ENCODE results near the gene STK26. TPM values are rescaled to one million over a fixed set of nuclear protein-coding genes. Genes with fewer than 3 reads are reported as not detected.
"Not testable (repeated sequence)": the region's sequence is repeated elsewhere in the genome, so short reads cannot be mapped to it uniquely, and the experiment has no call there.

STK26 gene
- total RNA-seq, 4 donors from 2014 or later = 65.9 to 137 (median 111) TPM

- Histone ChIP-seq H3K27me3 (peaks cover 0 to 8% of the 10 kb centered on the region in 2 donors), H3K4me3 (no peak overlapping the region), H3K27ac (no peak overlapping the region), H3K9me3 (no peaks in the 10 kb centered on the region), H3K4me1 (no peaks in the 10 kb centered on the region), H3K36me3 (no peaks in the 10 kb centered on the region)
- no peak for TF ChIP-seq CTCF (IDR thresholded peaks at IDR 0.05)
- no peak for TF ChIP-seq POLR2A (IDR thresholded peaks at IDR 0.05)
- intact Hi-C loops (cut with DNase I; ENCODE audit: low total_unique reads) = no loop called here
- no peak for DNase-seq
Observed at GRCh38 chrX:132044953-132045352, 21.9 kb downstream of the STK26 start.

GRCh38 chrX:132045456-132045855 is 22.4 kb downstream of the STK26 start:
- intact Hi-C loops (cut with DNase I; ENCODE audit: low total_unique reads) = no loop called here
- H3K27ac ChIP-seq = no peak overlapping the region
- TF ChIP-seq CTCF (IDR thresholded peaks at IDR 0.05) (no peak), POLR2A (IDR thresholded peaks at IDR 0.05) (no peak)

GRCh38 chrX:132046533-132046932 is 23.4 kb downstream of the STK26 start:
- Histone ChIP-seq H3K4me3 (no peak overlapping the region), H3K27ac (no peak overlapping the region), H3K4me1 (no peaks in the 10 kb centered on the region), H3K36me3 (no peaks in the 10 kb centered on the region), H3K27me3 (peaks cover 0 to 5% of the 10 kb centered on the region in 2 donors), H3K9me3 (no peaks in the 10 kb centered on the region)
- TF ChIP-seq CTCF (IDR thresholded peaks at IDR 0.05) (no peak), POLR2A (IDR thresholded peaks at IDR 0.05) (no peak)
- intact Hi-C loops (cut with DNase I; ENCODE audit: low total_unique reads) = no loop called here
- no peak for DNase-seq

More at GRCh38 chrX:132045456-132045855, 22.4 kb downstream of the STK26 start:
- H3K9me3 ChIP-seq = no peaks in the 10 kb centered on the region
- H3K4me3 ChIP-seq = no peak overlapping the region
- DNase-seq = no peak
- peaks cover 0 to 8% of the 10 kb centered on the region in 2 donors for H3K27me3 ChIP-seq
- no peaks in the 10 kb centered on the region for H3K36me3 ChIP-seq
- no peaks in the 10 kb centered on the region for H3K4me1 ChIP-seq

GRCh38 chrX:132051778-132052177 is 28.7 kb downstream of the STK26 start:
- H3K9me3 ChIP-seq; H3K4me1 ChIP-seq; H3K4me3 ChIP-seq; intact Hi-C loops (cut with DNase I; ENCODE audit: low total_unique reads); H3K27ac ChIP-seq; H3K27me3 ChIP-seq; H3K36me3 ChIP-seq; DNase-seq: not testable (repeated sequence)

DNA sequence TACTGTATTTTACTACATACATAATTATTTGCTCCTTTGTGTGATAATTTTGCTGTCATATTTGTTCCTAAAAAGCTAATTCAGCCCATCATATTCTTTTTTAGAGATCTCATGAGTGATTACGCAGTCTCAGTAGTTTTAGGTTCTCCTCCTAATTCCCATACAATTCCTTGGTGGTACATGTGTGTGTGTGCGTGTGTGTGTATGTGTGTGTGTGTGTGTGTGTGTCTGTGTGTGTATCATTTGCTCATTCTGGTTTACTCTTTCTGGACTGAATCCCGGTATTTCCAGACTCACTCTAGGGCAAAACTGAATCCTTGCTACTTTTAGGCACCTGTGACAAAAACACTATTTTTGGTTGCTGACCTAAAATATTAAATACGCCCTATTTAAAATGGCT is 34.9 kb downstream of the STK26 start:
- Histone ChIP-seq H3K4me3 (no peak overlapping the region), H3K36me3 (no peaks in the 10 kb centered on the region), H3K27ac (no peak overlapping the region), H3K4me1 (peaks cover 0 to 5% of the 10 kb centered on the region in 2 donors), H3K27me3 (no peaks in the 10 kb centered on the region), H3K9me3 (no peaks in the 10 kb centered on the region)
- no peak for DNase-seq
- TF ChIP-seq CTCF (IDR thresholded peaks at IDR 0.05) = no peak
- no peak for TF ChIP-seq POLR2A (IDR thresholded peaks at IDR 0.05)
- intact Hi-C loops (cut with DNase I; ENCODE audit: low total_unique reads) = no loop called here

DNA sequence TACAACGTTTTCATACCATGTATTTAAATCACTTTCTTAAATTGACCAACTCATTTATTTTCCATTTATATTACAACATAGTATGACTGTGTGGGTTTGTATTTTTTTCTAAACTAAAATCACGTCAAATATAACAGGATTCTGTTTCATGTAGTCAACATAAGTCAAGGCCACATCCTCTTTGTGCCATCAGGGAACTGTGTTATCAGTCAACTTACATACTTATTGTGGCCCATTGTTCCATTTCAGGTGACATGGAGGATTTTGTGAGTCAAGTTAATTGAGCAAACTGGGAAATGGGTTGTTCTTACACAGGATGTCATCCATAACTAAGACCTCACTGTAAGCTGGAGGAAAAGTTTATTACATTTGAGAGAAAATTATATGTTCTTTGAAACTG is 35.9 kb downstream of the STK26 start:
- Histone ChIP-seq H3K4me1 (peaks cover 0 to 5% of the 10 kb centered on the region in 2 donors), H3K27ac (peak overlapping the region; percentile 48 to 53), H3K36me3 (no peaks in the 10 kb centered on the region), H3K27me3 (no peaks in the 10 kb centered on the region), H3K9me3 (no peaks in the 10 kb centered on the region), H3K4me3 (no peak overlapping the region)
- DNase-seq = no peak
- intact Hi-C loops (cut with DNase I; ENCODE audit: low total_unique reads) = no loop called here
- TF ChIP-seq POLR2A (IDR thresholded peaks at IDR 0.05) = no peak
- TF ChIP-seq CTCF (IDR thresholded peaks at IDR 0.05) = no peak

Data from uterus (tissue), 4 donors.